ENCODE measurements around the gene LPCAT4.
A peak's percentile ranks its signal among the peaks of the same experiment; 100 is the strongest.

Gene LPCAT4

GRCh38 chr15:34338347-34338746 is 28.6 kb downstream of the LPCAT4 start:
- no peak for DNase-seq (ENCODE audit: low read depth)
- H3K4me3 ChIP-seq (ENCODE audit: low read depth, low read length) = peak overlapping the region; percentile 94
- no peak for TF ChIP-seq CTCF (conservative IDR thresholded peaks at IDR 0.05; ENCODE audit: low read depth, low read length)

- peak; percentile 92 for DNase-seq (ENCODE audit: low read depth)
- TF ChIP-seq CTCF (conservative IDR thresholded peaks at IDR 0.05; ENCODE audit: low read depth, low read length) = no peak
- H3K4me3 ChIP-seq (ENCODE audit: low read depth, low read length) = peak within 1 kb of the TSS; percentile 94
These were observed 29.3 kb downstream of the LPCAT4 start, which contains the start of gene SLC12A6 for GRCh38 chr15:34337557-34338306. Gene SLC12A6, minus strand, starts transcription at chr15:34337781. Its CDS starts 1,101 bp downstream, at chr15:34336680.

- DNase-seq (ENCODE audit: low read depth) = peak; percentile 7
- H3K4me3 ChIP-seq (ENCODE audit: low read depth, low read length) = peak overlapping the region; percentile 94
- TF ChIP-seq CTCF (conservative IDR thresholded peaks at IDR 0.05; ENCODE audit: low read depth, low read length) = no peak
These were observed 29.9 kb downstream of the LPCAT4 start for GRCh38 chr15:34336991-34337556.

- no peak for DNase-seq (ENCODE audit: low read depth)
- peak overlapping the region; percentile 94 for H3K4me3 ChIP-seq (ENCODE audit: low read depth, low read length)
- no peak for TF ChIP-seq CTCF (conservative IDR thresholded peaks at IDR 0.05; ENCODE audit: low read depth, low read length)
These were observed 30.6 kb downstream of the LPCAT4 start for GRCh38 chr15:34336231-34336990.

- peak; percentile 57 for DNase-seq (ENCODE audit: low read depth)
- peak overlapping the region; percentile 15 for H3K4me3 ChIP-seq (ENCODE audit: low read depth, low read length)
- no peak for TF ChIP-seq CTCF (conservative IDR thresholded peaks at IDR 0.05; ENCODE audit: low read depth, low read length)
These were observed 31.6 kb downstream of the LPCAT4 start for GRCh38 chr15:34335176-34336032.

- H3K4me3 ChIP-seq (ENCODE audit: low read depth, low read length) = no peak overlapping the region
- no peak for DNase-seq (ENCODE audit: low read depth)
- TF ChIP-seq CTCF (conservative IDR thresholded peaks at IDR 0.05; ENCODE audit: low read depth, low read length) = no peak
These were observed 32.3 kb downstream of the LPCAT4 start for GRCh38 chr15:34334672-34335071.
